GM23338 (cell line): ENCODE measurements around the gene TYRO3. TPM values are rescaled to one million over a fixed set of nuclear protein-coding genes. Genes with fewer than 3 reads are reported as not detected.

ENCODE experiments used
- ATAC-seq: fragments of 200-7000 bp; cut with Tn5 transposase; 3 replicates; pipeline ENCODE4 v1.9.1; 2020
- DNase-seq: peaks from one replicate; pipeline ENCODE4 v3.0.0-alpha.2; 2015; ENCODE audit warnings: low spot score
- H2AFZ ChIP-seq: fragments of 200-600 bp; sonication (generic); 2 replicates; pipeline ENCODE4 v1.8.0; 2016; ENCODE audit warnings: antibody characterized with exemption, mild to moderate bottlenecking, moderate library complexity
- H3F3A ChIP-seq: fragments of 200-600 bp; sonication (generic); replicated peaks from 2 replicates; pipeline ENCODE4 v1.8.0; 2017; ENCODE audit warnings: antibody characterized with exemption, mixed run types, low read depth
- H3K27ac ChIP-seq: fragments of 200-600 bp; sonication (generic); 2 replicates; pipeline ENCODE4 v1.6.1; 2016; ENCODE audit warnings: low read depth
- H3K27me3 ChIP-seq: fragments of 200-600 bp; sonication (generic); 2 replicates; pipeline ENCODE4 v1.8.0; 2016; ENCODE audit warnings: mild to moderate bottlenecking, mixed run types, moderate library complexity; ENCODE audit not compliant: insufficient read depth
- H3K36me3 ChIP-seq: fragments of 200-600 bp; sonication (generic); 2 replicates; pipeline ENCODE4 v1.8.0; 2016; ENCODE audit warnings: mild to moderate bottlenecking; ENCODE audit not compliant: insufficient read depth
- H3K4me1 ChIP-seq: fragments of 200-600 bp; sonication (generic); 2 replicates; pipeline ENCODE4 v1.8.0; 2016; ENCODE audit warnings: mild to moderate bottlenecking, moderate library complexity; ENCODE audit not compliant: insufficient read depth
- H3K4me2 ChIP-seq: fragments of 200-600 bp; sonication (generic); 2 replicates; pipeline ENCODE4 v1.7.1; 2017; ENCODE audit warnings: mixed run types
- H3K4me3 ChIP-seq: fragments of 200-600 bp; sonication (generic); 2 replicates; pipeline ENCODE4 v1.6.1; 2016; ENCODE audit warnings: mixed run types
- H3K79me2 ChIP-seq: fragments of 200-600 bp; sonication (generic); replicated peaks from 2 replicates; pipeline ENCODE4 v1.8.0; 2017; ENCODE audit warnings: mild to moderate bottlenecking; ENCODE audit not compliant: insufficient read depth
- H3K9me2 ChIP-seq: fragments of 200-600 bp; sonication (generic); 2 replicates; pipeline ENCODE4 v1.8.0; 2017; ENCODE audit not compliant: insufficient read depth
- H4K20me1 ChIP-seq: fragments of 200-600 bp; sonication (generic); replicated peaks from 2 replicates; pipeline ENCODE4 v1.8.0; 2017; ENCODE audit warnings: mild to moderate bottlenecking; ENCODE audit not compliant: insufficient read depth
- H3K27ac Mint-ChIP-seq: 2 replicates; pipeline ENCODE4 v1.8.0; 2020; ENCODE audit warnings: inconsistent platforms, mild to moderate bottlenecking, moderate library complexity, mixed read lengths
- H3K27me3 Mint-ChIP-seq: 3 replicates; pipeline ENCODE4 v1.8.0; 2022; ENCODE audit warnings: low read depth, mild to moderate bottlenecking, moderate library complexity, mixed read lengths, inconsistent platforms; ENCODE audit not compliant: insufficient read depth, poor library complexity
- H3K36me3 Mint-ChIP-seq: 3 replicates; pipeline ENCODE4 v1.8.0; 2021; ENCODE audit warnings: low read depth, mild to moderate bottlenecking, inconsistent platforms, moderate library complexity, mixed read lengths
- H3K4me1 Mint-ChIP-seq: 3 replicates; pipeline ENCODE4 v1.8.0; 2020; ENCODE audit warnings: mild to moderate bottlenecking, inconsistent platforms, mixed read lengths
- H3K4me3 Mint-ChIP-seq: 3 replicates; pipeline ENCODE4 v1.8.0; 2021; ENCODE audit warnings: moderate library complexity, mild to moderate bottlenecking, inconsistent platforms, mixed read lengths
- H3K9me3 Mint-ChIP-seq: 3 replicates; pipeline ENCODE4 v1.8.0; 2020; ENCODE audit warnings: moderate library complexity, mild to moderate bottlenecking, inconsistent platforms, mixed read lengths
- EZH2 ChIP-seq: fragments of 200-600 bp; sonication (generic); IDR thresholded peaks from one replicate; pipeline ENCODE4 v1.8.0; 2017; ENCODE audit warnings: antibody characterized with exemption, mild to moderate bottlenecking, low read depth; ENCODE audit not compliant: unreplicated experiment
- EZH2phosphoT487 ChIP-seq: fragments of 200-600 bp; sonication (generic); IDR thresholded peaks from one replicate; pipeline ENCODE4 v1.8.1; 2018; ENCODE audit warnings: antibody characterized with exemption; ENCODE audit not compliant: unreplicated experiment
- JUNB ChIP-seq: IDR thresholded peaks from one replicate; pipeline ENCODE4 v1.6.1; 2016; ENCODE audit warnings: antibody characterized with exemption; ENCODE audit not compliant: unreplicated experiment
- NANOG ChIP-seq: IDR thresholded peaks from 2 replicates; pipeline ENCODE4 v1.6.1; 2016; ENCODE audit warnings: antibody characterized with exemption, borderline replicate concordance
- STAT1 ChIP-seq: IDR thresholded peaks from one replicate; pipeline ENCODE4 v1.6.1; 2016; ENCODE audit warnings: antibody characterized with exemption; ENCODE audit not compliant: unreplicated experiment
- ZNF114 ChIP-seq: fragments of 250-450 bp; sonication (Bioruptor Pico); IDR thresholded peaks from 2 replicates; pipeline ENCODE4 v1.5.0; 2020; ENCODE audit warnings: mild to moderate bottlenecking, moderate library complexity
- ZNF331 ChIP-seq: fragments of 250-450 bp; sonication (Bioruptor Pico); IDR thresholded peaks from 2 replicates; pipeline ENCODE4 v1.5.0; 2020; ENCODE audit warnings: low read depth, mild to moderate bottlenecking, moderate library complexity
- polyA plus RNA-seq: library from polyadenylated mRNA; unstranded; fragments of >200 nt; fragmentation: Nextera tagmentation; extraction: Ambion mirVana; gene quantifications from 2 replicates; pipeline ENCODE4 v1.2.1, GENCODE V29; 2016
- total RNA-seq: library from RNA; depleted of rRNA; stranded (reverse); fragments of >200 nt; shearing (Covaris generic); gene quantifications from 2 replicates; pipeline ENCODE4 v1.2.3, GENCODE V29; 2014
- TF ChIP-seq, protein P1 (sequence below), 2 experiments: fragments of 200-600 bp in 1 of 2; sonication (generic) in 1 of 2; conservative IDR thresholded peaks; 2 replicates each; pipeline versions ENCODE4 v1.5.1 to v1.6.1; 2016 to 2017; ENCODE audit warnings: antibody characterized with exemption in 2 of 2, low read depth in 2 of 2, mild to moderate bottlenecking in 2 of 2, moderate library complexity in 1 of 2
- TF ChIP-seq, protein P2 (sequence below): fragments of 250-450 bp; sonication (Bioruptor Pico); IDR thresholded peaks from 2 replicates; pipeline ENCODE4 v1.5.0; 2020; ENCODE audit warnings: mild to moderate bottlenecking, moderate library complexity
- TF ChIP-seq, protein P3 (sequence below): IDR thresholded peaks from 2 replicates; pipeline ENCODE4 v1.6.1; 2016; ENCODE audit warnings: antibody characterized with exemption

TYRO3 gene
- total and polyA plus RNA-seq, 2 experiments from 2014 or later = 32.6 to 61.0 TPM

DNA sequence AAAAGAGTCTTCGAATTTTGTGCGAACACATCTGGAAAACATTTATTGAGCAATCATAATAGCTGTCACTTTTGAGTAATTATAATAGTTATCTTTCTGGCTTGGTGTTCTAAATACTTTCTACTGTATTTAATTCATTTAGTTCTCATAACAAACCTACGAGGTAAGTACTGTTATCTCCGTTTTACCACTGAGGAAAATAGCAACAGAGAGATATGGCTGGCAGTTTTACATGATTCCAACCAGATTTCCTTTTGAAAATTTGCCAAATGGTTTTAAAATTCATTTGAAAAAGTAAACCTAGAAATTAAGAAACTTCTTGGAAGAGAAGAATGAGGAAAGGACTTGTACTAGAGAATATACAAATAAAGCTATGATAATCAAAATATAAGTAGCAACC lies 63.9 kb downstream of the TYRO3 start (continued):
- TF ChIP-seq EZH2 (no peak), ZNF114 (CRISPR knock-in tag) (no peak), JUNB (no peak), EZH2phosphoT487 (no peak)
- TF ChIP-seq, protein P1, sequence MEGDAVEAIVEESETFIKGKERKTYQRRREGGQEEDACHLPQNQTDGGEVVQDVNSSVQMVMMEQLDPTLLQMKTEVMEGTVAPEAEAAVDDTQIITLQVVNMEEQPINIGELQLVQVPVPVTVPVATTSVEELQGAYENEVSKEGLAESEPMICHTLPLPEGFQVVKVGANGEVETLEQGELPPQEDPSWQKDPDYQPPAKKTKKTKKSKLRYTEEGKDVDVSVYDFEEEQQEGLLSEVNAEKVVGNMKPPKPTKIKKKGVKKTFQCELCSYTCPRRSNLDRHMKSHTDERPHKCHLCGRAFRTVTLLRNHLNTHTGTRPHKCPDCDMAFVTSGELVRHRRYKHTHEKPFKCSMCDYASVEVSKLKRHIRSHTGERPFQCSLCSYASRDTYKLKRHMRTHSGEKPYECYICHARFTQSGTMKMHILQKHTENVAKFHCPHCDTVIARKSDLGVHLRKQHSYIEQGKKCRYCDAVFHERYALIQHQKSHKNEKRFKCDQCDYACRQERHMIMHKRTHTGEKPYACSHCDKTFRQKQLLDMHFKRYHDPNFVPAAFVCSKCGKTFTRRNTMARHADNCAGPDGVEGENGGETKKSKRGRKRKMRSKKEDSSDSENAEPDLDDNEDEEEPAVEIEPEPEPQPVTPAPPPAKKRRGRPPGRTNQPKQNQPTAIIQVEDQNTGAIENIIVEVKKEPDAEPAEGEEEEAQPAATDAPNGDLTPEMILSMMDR (conservative IDR thresholded peaks at IDR 0.05; ENCODE audit: low read depth in 2 of 2) = no peak

DNA sequence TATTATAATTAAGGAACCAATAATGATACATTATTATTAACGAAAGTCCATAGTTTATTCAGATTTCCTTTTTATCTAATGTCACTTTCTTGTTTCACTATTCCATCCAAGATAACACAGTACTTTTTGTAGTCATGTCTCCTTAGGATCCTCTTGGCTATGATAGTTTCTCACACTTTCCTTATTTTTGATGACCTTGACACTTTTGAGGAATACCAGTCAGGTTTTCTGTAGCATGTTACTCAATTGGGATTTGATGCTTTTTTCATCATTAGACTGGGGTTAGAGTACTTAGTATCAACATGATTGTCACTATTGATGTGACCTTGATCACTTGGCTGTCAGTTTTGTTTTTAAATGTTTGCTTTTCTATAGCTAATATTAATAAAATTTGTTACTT lies 68.2 kb downstream of the TYRO3 start:
- Histone ChIP-seq H3K4me3 (no peak overlapping the region), H3K9me2 (no peaks in the 10 kb centered on the region), H3K36me3 (no peaks in the 10 kb centered on the region), H2AFZ (no peak overlapping the region), H3K79me2 (peaks cover 58% of the 10 kb centered on the region), H3F3A (no peaks in the 10 kb centered on the region), H4K20me1 (no peaks in the 10 kb centered on the region), H3K4me2 (no peak overlapping the region), H3K4me1 (peaks cover 21% of the 10 kb centered on the region), H3K27me3 (peaks cover 8% of the 10 kb centered on the region), H3K27ac (no peak overlapping the region)
- Mint-ChIP-seq H3K27ac (no peak overlapping the region), H3K36me3 (peaks cover 2% of the 10 kb centered on the region; the same call in 2 of the 3 replicates), H3K9me3 (peaks cover 6% of the 10 kb centered on the region; the same call in 2 of the 3 replicates), H3K4me3 (no peak overlapping the region), H3K4me1 (peaks cover 27% of the 10 kb centered on the region), H3K27me3 (peaks cover 8% of the 10 kb centered on the region)
- DNase-seq (no peak), ATAC-seq (no peak)
- TF ChIP-seq EZH2phosphoT487 = no peak
- no peak for TF ChIP-seq EZH2
- no peak for TF ChIP-seq ZNF331 (CRISPR knock-in tag)
- TF ChIP-seq, protein P2, sequence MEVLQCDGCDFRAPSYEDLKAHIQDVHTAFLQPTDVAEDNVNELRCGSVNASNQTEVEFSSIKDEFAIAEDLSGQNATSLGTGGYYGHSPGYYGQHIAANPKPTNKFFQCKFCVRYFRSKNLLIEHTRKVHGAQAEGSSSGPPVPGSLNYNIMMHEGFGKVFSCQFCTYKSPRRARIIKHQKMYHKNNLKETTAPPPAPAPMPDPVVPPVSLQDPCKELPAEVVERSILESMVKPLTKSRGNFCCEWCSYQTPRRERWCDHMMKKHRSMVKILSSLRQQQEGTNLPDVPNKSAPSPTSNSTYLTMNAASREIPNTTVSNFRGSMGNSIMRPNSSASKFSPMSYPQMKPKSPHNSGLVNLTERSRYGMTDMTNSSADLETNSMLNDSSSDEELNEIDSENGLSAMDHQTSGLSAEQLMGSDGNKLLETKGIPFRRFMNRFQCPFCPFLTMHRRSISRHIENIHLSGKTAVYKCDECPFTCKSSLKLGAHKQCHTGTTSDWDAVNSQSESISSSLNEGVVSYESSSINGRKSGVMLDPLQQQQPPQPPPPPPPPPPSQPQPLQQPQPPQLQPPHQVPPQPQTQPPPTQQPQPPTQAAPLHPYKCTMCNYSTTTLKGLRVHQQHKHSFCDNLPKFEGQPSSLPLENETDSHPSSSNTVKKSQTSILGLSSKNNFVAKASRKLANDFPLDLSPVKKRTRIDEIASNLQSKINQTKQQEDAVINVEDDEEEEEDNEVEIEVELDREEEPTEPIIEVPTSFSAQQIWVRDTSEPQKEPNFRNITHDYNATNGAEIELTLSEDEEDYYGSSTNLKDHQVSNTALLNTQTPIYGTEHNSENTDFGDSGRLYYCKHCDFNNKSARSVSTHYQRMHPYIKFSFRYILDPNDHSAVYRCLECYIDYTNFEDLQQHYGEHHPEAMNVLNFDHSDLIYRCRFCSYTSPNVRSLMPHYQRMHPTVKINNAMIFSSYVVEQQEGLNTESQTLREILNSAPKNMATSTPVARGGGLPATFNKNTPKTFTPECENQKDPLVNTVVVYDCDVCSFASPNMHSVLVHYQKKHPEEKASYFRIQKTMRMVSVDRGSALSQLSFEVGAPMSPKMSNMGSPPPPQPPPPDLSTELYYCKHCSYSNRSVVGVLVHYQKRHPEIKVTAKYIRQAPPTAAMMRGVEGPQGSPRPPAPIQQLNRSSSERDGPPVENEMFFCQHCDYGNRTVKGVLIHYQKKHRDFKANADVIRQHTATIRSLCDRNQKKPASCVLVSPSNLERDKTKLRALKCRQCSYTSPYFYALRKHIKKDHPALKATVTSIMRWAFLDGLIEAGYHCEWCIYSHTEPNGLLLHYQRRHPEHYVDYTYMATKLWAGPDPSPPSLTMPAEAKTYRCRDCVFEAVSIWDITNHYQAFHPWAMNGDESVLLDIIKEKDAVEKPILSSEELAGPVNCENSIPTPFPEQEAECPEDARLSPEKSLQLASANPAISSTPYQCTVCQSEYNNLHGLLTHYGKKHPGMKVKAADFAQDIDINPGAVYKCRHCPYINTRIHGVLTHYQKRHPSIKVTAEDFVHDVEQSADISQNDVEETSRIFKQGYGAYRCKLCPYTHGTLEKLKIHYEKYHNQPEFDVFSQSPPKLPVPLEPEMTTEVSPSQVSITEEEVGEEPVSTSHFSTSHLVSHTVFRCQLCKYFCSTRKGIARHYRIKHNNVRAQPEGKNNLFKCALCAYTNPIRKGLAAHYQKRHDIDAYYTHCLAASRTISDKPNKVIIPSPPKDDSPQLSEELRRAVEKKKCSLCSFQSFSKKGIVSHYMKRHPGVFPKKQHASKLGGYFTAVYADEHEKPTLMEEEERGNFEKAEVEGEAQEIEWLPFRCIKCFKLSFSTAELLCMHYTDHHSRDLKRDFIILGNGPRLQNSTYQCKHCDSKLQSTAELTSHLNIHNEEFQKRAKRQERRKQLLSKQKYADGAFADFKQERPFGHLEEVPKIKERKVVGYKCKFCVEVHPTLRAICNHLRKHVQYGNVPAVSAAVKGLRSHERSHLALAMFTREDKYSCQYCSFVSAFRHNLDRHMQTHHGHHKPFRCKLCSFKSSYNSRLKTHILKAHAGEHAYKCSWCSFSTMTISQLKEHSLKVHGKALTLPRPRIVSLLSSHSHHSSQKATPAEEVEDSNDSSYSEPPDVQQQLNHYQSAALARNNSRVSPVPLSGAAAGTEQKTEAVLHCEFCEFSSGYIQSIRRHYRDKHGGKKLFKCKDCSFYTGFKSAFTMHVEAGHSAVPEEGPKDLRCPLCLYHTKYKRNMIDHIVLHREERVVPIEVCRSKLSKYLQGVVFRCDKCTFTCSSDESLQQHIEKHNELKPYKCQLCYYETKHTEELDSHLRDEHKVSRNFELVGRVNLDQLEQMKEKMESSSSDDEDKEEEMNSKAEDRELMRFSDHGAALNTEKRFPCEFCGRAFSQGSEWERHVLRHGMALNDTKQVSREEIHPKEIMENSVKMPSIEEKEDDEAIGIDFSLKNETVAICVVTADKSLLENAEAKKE (CRISPR knock-in tag) = no peak
- TF ChIP-seq ZNF114 (CRISPR knock-in tag) = no peak
- no peak for TF ChIP-seq NANOG
- TF ChIP-seq JUNB = no peak
- no peak for TF ChIP-seq STAT1
- TF ChIP-seq, protein P3, sequence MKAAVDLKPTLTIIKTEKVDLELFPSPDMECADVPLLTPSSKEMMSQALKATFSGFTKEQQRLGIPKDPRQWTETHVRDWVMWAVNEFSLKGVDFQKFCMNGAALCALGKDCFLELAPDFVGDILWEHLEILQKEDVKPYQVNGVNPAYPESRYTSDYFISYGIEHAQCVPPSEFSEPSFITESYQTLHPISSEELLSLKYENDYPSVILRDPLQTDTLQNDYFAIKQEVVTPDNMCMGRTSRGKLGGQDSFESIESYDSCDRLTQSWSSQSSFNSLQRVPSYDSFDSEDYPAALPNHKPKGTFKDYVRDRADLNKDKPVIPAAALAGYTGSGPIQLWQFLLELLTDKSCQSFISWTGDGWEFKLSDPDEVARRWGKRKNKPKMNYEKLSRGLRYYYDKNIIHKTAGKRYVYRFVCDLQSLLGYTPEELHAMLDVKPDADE = no peak
